Endothelial cell of umbilical vein (primary cell): ENCODE data around the gene PRTN3. TPM values are rescaled to one million over a fixed set of nuclear protein-coding genes. Genes with fewer than 3 reads are reported as not detected.

ENCODE experiments used
- BruUV-seq: library from RNA; stranded (reverse); fragments of 400-500 nt; replicated peaks from 2 replicates; lab custom pipeline; 2021; lab: Mats Ljungman, UMichigan
- CTCF ChIA-PET: fragments of 300-600, 350-600 bp; sonication (Branson Sonifier 250); formaldehyde crosslinking; loops from one replicate; lab custom pipeline; 2021; ENCODE audit warnings: antibody characterized with exemption, inconsistent platforms; lab: Charles Lee
- POLR2A ChIA-PET: fragments of 300-600, 350-600 bp; sonication (Branson Sonifier 250); formaldehyde crosslinking; loops from one replicate; lab custom pipeline; 2021; ENCODE audit warnings: antibody characterized with exemption, inconsistent platforms; lab: Charles Lee
- DNase-seq: peaks from one replicate; pipeline ENCODE4 v3.0.0-alpha.2; 2011; ENCODE audit warnings: low read depth, low spot score
- FAIRE-seq: peaks from 2 replicates; lab custom pipeline; 2011; peaks lifted over from hg19 to GRCh38; lab: Jason Lieb, UNC
- H2AFZ ChIP-seq: 2 replicates; pipeline ENCODE4 v1.6.0; 2012; ENCODE audit warnings: low read depth, low read length, control low read depth, inconsistent platforms
- H3K27ac ChIP-seq: 2 replicates; pipeline ENCODE4 v1.5.1; 2011; ENCODE audit warnings: low read depth, mild to moderate bottlenecking, control low read depth, low read length, moderate library complexity; ENCODE audit not compliant: insufficient read depth
- H3K27me3 ChIP-seq, 2 experiments: 2 replicates each; pipeline versions ENCODE4 v1.6.0 to v1.6.1; 2011; ENCODE audit warnings: low read length in 2 of 2, mixed read lengths in 1 of 2; ENCODE audit not compliant: control insufficient read depth in 2 of 2, insufficient read depth in 2 of 2
- H3K36me3 ChIP-seq, 2 experiments: 2 replicates in 1 of 2; 3 replicates in 1 of 2; pipeline ENCODE4 v1.5.1; 2011; ENCODE audit warnings: low read length in 2 of 2, mild to moderate bottlenecking in 1 of 2, moderate library complexity in 1 of 2; ENCODE audit not compliant: control insufficient read depth in 2 of 2, insufficient read depth in 2 of 2; ENCODE audit errors: extremely low read depth in 1 of 2
- H3K4me1 ChIP-seq: 3 replicates; pipeline ENCODE4 v1.5.1; 2011; ENCODE audit warnings: mild to moderate bottlenecking, low read length; ENCODE audit not compliant: control insufficient read depth, insufficient read depth; ENCODE audit errors: extremely low read depth
- H3K4me2 ChIP-seq: 2 replicates; pipeline ENCODE4 v1.6.1; 2011; ENCODE audit warnings: low read length, control low read depth, mixed read lengths; ENCODE audit not compliant: insufficient read depth
- H3K4me3 ChIP-seq, 3 experiments: fragments of 200-600 bp in 1 of 3; sonication (generic), shearing (Covaris generic) in 1 of 3; replicated peaks in 1 of 3; 2 replicates each; pipeline ENCODE4 v1.5.1; 2011 to 2016; ENCODE audit warnings: control low read depth in 3 of 3, low read length in 3 of 3, mild to moderate bottlenecking in 2 of 3, inconsistent platforms in 1 of 3, low read depth in 1 of 3, moderate library complexity in 1 of 3; ENCODE audit not compliant: insufficient read depth in 1 of 3
- H3K79me2 ChIP-seq: 2 replicates; pipeline ENCODE4 v1.6.0; 2012; ENCODE audit warnings: low read length, inconsistent platforms; ENCODE audit not compliant: control insufficient read depth, insufficient read depth
- H3K9ac ChIP-seq: replicated peaks from 2 replicates; pipeline ENCODE3; 2011; ENCODE audit warnings: low read length, control low read depth; ENCODE audit not compliant: insufficient read depth; ENCODE audit errors: extremely low read depth
- H3K9me1 ChIP-seq: replicated peaks from 3 replicates; pipeline ENCODE4 v1.6.0; 2011; ENCODE audit warnings: mild to moderate bottlenecking, low read length; ENCODE audit not compliant: control insufficient read depth, insufficient read depth; ENCODE audit errors: extremely low read depth
- H3K9me3 ChIP-seq: replicated peaks from 2 replicates; pipeline ENCODE4 v1.5.1; 2012; ENCODE audit warnings: low read length, inconsistent platforms; ENCODE audit not compliant: control insufficient read depth, insufficient read depth
- H4K20me1 ChIP-seq: replicated peaks from 2 replicates; pipeline ENCODE3; 2011; ENCODE audit warnings: mild to moderate bottlenecking, low read length; ENCODE audit not compliant: control insufficient read depth, insufficient read depth; ENCODE audit errors: extremely low read depth
- EZH2 ChIP-seq: IDR thresholded peaks from 2 replicates; pipeline ENCODE4 v1.6.1; 2012; ENCODE audit warnings: borderline replicate concordance, low read depth, mild to moderate bottlenecking, moderate library complexity, low read length, inconsistent platforms; ENCODE audit not compliant: severe bottlenecking
- FOS ChIP-seq: IDR thresholded peaks from 2 replicates; pipeline ENCODE4 v1.6.1; 2011; ENCODE audit warnings: mild to moderate bottlenecking, low read length, moderate library complexity, borderline replicate concordance; ENCODE audit not compliant: insufficient read depth
- GATA2 ChIP-seq: IDR thresholded peaks from 2 replicates; pipeline ENCODE4 v1.7.0; 2011; ENCODE audit warnings: low read depth, mild to moderate bottlenecking, moderate library complexity, mixed read lengths, low read length; ENCODE audit not compliant: insufficient read length, insufficient read depth
- JUN ChIP-seq: IDR thresholded peaks from 2 replicates; pipeline ENCODE4 v1.6.1; 2011; ENCODE audit warnings: borderline replicate concordance, low read depth; ENCODE audit not compliant: insufficient read length, insufficient read depth
- MYC ChIP-seq: IDR thresholded peaks from one replicate; pipeline ENCODE4 v1.6.1; 2011; ENCODE audit warnings: mild to moderate bottlenecking, low read depth, low read length
- POLR2A ChIP-seq: IDR thresholded peaks from 2 replicates; pipeline ENCODE4 v1.6.1; 2012; ENCODE audit warnings: low read depth, mild to moderate bottlenecking, control low read depth, low read length
- POLR2AphosphoS5 ChIP-seq: IDR thresholded peaks from 2 replicates; pipeline ENCODE4 v1.6.1; 2012; ENCODE audit warnings: low read depth, mild to moderate bottlenecking, control low read depth, low read length, moderate library complexity; ENCODE audit not compliant: insufficient read depth
- dilution Hi-C: fragments of 300-500 bp; cut with MboI; formaldehyde crosslinking; loops from one replicate; pipeline ENCODE4 v1.15.0; 2019; ENCODE audit warnings: low sequenced_read_pairs; ENCODE audit not compliant: extremely low pct_ligation_motif_present
- intact Hi-C: fragments of 100-400 bp; cut with micrococcal nuclease; formaldehyde crosslinking; loops from one replicate; pipeline ENCODE4 v1.10.0; 2022
- polyA plus RNA-seq, 4 experiments: library from polyadenylated mRNA; depleted of rRNA in 3 of 4; stranded (reverse) in 3 of 4; unstranded in 1 of 4; fragments of >200 nt; gene quantifications; 2 replicates each; pipeline versions ENCODE4 v1.2.1 to v1.2.3, GENCODE V29; 2011 to 2012; ENCODE audit warnings: missing spikeins in 1 of 4
- total RNA-seq: library from RNA; stranded (reverse); gene quantifications from 2 replicates; pipeline ENCODE4 v1.2.3, GENCODE V29; 2021
- TF ChIP-seq, protein P1 (sequence below): IDR thresholded peaks from 2 replicates; pipeline ENCODE4 v1.6.1; 2011; ENCODE audit not compliant: insufficient read depth, insufficient read length
- TF ChIP-seq, protein P2 (sequence below), 2 donors: IDR thresholded peaks; 1 replicate in 1 of 2; 2 replicates in 1 of 2; pipeline ENCODE4 v1.5.1; 2011; ENCODE audit warnings: low read length in 2 of 2, mild to moderate bottlenecking in 2 of 2, moderate library complexity in 2 of 2, control low read depth in 1 of 2, inconsistent platforms in 1 of 2, low read depth in 1 of 2; ENCODE audit not compliant: insufficient read depth in 1 of 2; ENCODE audit errors: extremely low read depth in 1 of 2

Gene PRTN3
- total and polyA plus RNA-seq, 2 donors (not counting 3 experiments of a cell fraction or from before 2014, with no cell fraction given) = not detected

DNA sequence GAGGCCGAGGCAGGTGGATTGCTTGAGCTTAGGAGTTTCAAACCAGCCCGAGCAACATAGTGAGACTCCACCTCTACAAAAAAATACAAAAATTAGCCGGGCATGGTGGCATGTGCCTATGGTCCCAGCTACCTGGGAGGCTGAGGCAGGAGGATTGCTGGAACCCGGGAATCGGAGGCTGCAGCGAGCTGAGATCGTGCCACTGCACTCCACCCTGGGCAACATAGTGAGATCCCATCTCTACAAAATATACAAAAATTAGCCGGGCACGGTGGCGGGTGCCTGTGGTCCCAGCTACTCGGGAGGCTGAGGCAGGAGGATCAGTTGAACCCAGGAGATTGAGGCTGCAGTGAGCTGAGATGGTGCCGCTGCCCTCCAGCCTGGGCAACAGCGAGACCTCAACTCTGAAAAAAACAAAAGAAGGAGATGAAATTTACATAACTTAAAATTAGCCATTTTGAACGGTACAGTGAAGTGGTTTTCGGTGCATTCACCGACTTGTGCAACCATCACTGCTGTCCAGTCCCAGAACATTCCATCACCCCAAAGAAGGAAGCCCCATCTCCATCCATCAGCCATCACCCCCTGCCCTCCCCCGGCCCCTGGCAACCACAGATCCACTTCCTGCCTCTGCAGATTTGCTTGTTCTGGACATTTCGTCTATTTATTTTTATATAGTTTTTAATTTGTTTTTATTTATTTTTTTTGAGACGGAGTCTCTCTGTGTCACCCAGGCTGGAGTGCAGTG is 14.7 kb upstream of the PRTN3 start:
- Histone ChIP-seq H3K4me2 (no peak overlapping the region), H2AFZ (no peak overlapping the region), H3K9ac (no peak overlapping the region), H3K27ac (no peak overlapping the region), H3K4me3 (no peak overlapping the region), H3K27me3 (no peaks in the 10 kb centered on the region), H4K20me1 (no peaks in the 10 kb centered on the region), H3K36me3 (no peaks in the 10 kb centered on the region), H3K79me2 (no peaks in the 10 kb centered on the region), H3K9me1 (no peaks in the 10 kb centered on the region), H3K4me1 (no peaks in the 10 kb centered on the region), H3K9me3 (no peaks in the 10 kb centered on the region)
- intact Hi-C loops = no loop called here
- no peak for DNase-seq
- dilution Hi-C loops = no loop called here
- ChIA-PET CTCF (no interaction called here), POLR2A (no interaction called here)
- FAIRE-seq = no peak
- TF ChIP-seq JUN = no peak
- TF ChIP-seq, protein P1, sequence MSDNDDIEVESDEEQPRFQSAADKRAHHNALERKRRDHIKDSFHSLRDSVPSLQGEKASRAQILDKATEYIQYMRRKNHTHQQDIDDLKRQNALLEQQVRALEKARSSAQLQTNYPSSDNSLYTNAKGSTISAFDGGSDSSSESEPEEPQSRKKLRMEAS = no peak
- TF ChIP-seq POLR2A = no peak
- no TSS peak for BruUV-seq

DNA sequence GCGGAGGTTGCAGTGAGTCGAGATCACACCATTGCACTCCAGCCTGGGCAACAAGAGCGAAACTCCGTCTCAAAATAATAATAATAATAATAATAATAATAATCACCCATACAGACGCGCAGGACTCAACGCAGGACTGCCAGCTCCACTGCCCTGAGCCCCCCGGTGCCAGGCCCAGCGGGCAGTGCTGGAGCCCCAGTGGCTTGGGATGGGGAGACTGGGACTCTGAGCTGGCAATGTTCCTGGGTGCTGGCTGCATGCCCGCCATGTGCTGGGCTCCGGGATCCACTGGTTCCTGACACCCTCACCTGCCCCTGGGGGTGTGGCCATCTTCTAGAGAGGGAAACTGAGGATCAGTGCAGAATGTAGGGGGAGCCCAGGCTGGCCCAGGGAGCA is 13.5 kb upstream of the PRTN3 start:
- no peaks in the 10 kb centered on the region for H3K9me3 ChIP-seq
- no TSS peak for BruUV-seq
- intact Hi-C loops = no loop called here
- FAIRE-seq = no peak
- H3K4me2 ChIP-seq = no peak overlapping the region
- CTCF ChIA-PET = no interaction called here
- H2AFZ ChIP-seq = no peak overlapping the region
- TF ChIP-seq MYC = no peak
- TF ChIP-seq, protein P2, sequence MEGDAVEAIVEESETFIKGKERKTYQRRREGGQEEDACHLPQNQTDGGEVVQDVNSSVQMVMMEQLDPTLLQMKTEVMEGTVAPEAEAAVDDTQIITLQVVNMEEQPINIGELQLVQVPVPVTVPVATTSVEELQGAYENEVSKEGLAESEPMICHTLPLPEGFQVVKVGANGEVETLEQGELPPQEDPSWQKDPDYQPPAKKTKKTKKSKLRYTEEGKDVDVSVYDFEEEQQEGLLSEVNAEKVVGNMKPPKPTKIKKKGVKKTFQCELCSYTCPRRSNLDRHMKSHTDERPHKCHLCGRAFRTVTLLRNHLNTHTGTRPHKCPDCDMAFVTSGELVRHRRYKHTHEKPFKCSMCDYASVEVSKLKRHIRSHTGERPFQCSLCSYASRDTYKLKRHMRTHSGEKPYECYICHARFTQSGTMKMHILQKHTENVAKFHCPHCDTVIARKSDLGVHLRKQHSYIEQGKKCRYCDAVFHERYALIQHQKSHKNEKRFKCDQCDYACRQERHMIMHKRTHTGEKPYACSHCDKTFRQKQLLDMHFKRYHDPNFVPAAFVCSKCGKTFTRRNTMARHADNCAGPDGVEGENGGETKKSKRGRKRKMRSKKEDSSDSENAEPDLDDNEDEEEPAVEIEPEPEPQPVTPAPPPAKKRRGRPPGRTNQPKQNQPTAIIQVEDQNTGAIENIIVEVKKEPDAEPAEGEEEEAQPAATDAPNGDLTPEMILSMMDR (IDR thresholded peaks at IDR 0.05; ENCODE audit: extremely low read depth in 1 of 2, insufficient read depth in 1 of 2, low read depth in 1 of 2, low read length in 2 of 2) = no peak
- TF ChIP-seq, protein P1 = no peak
- TF ChIP-seq FOS = no peak
- no peak for TF ChIP-seq POLR2AphosphoS5
- TF ChIP-seq GATA2 = no peak
- TF ChIP-seq JUN = no peak
- no peak for TF ChIP-seq EZH2
- H3K79me2 ChIP-seq = no peaks in the 10 kb centered on the region
- H3K27ac ChIP-seq = no peak overlapping the region
- H3K27me3 ChIP-seq = no peaks in the 10 kb centered on the region
- H3K4me3 ChIP-seq = no peak overlapping the region
- dilution Hi-C loops = no loop called here
- POLR2A ChIA-PET = no interaction called here
- no peaks in the 10 kb centered on the region for H4K20me1 ChIP-seq
- H3K4me1 ChIP-seq = no peaks in the 10 kb centered on the region
- no peaks in the 10 kb centered on the region for H3K9me1 ChIP-seq
- no peak for DNase-seq
- H3K36me3 ChIP-seq = no peaks in the 10 kb centered on the region
- H3K9ac ChIP-seq = no peak overlapping the region
